LHCN-M2 (cell line): ENCODE measurements around the gene KRT4. TPM values are rescaled to one million over a fixed set of nuclear protein-coding genes. Genes with fewer than 3 reads are reported as not detected.
A peak's percentile ranks its signal among the peaks of the same experiment; 100 is the strongest.

Source experiments
- DNase-seq: peaks from one replicate; pipeline ENCODE4 v3.0.0-alpha.2; 2012; ENCODE audit warnings: low read depth
- total RNA-seq: library from RNA; depleted of rRNA; stranded (reverse); fragments of >200 nt; gene quantifications from 2 replicates; pipeline ENCODE4 v1.2.3, GENCODE V29; 2014

Gene KRT4
- total RNA-seq, 1 experiment from 2014 or later, result not detected

GRCh38 chr12:52836491-52837412, 22.8 kb upstream of the KRT4 start:
- DNase-seq, result no peak

GRCh38 chr12:52836042-52836466, 22.1 kb upstream of the KRT4 start:
- DNase-seq, result peak; percentile 36

GRCh38 chr12:52835271-52836041, 21.5 kb upstream of the KRT4 start:
- DNase-seq, result no peak

GRCh38 chr12:52834727-52835001, 20.7 kb upstream of the KRT4 start:
- DNase-seq, result no peak

GRCh38 chr12:52833922-52834726, 20.2 kb upstream of the KRT4 start, which contains the start of gene KRT79:
Gene KRT79 (minus strand): TSS chr12:52834311. CDS start chr12:52834260, 51 bp downstream.
- no peak for DNase-seq

- no peak for DNase-seq
Observed at GRCh38 chr12:52832985-52833905, 19.3 kb upstream of the KRT4 start.

- DNase-seq, result no peak
Observed at GRCh38 chr12:52832451-52832850, 18.5 kb upstream of the KRT4 start.

GRCh38 chr12:52831251-52831650, 17.3 kb upstream of the KRT4 start:
- no peak for DNase-seq

GRCh38 chr12:52829986-52830770, 16.3 kb upstream of the KRT4 start:
- DNase-seq, result no peak

- DNase-seq, result no peak
Observed at GRCh38 chr12:52828591-52829021, 14.7 kb upstream of the KRT4 start.

- DNase-seq, result no peak
Observed at GRCh38 chr12:52828156-52828555, 14.2 kb upstream of the KRT4 start.

GRCh38 chr12:52827499-52828090, 13.7 kb upstream of the KRT4 start:
- no peak for DNase-seq

- no peak for DNase-seq
Observed at GRCh38 chr12:52826611-52827498, 12.9 kb upstream of the KRT4 start.

- DNase-seq, result no peak
Observed at GRCh38 chr12:52825961-52826360, 12.0 kb upstream of the KRT4 start.

- DNase-seq, result no peak
Observed at GRCh38 chr12:52824741-52825410, 11.0 kb upstream of the KRT4 start.

GRCh38 chr12:52823761-52824450, 10.0 kb upstream of the KRT4 start:
- DNase-seq, result no peak
